ENCODE data around the gene ARG2.

Gene ARG2

GRCh38 chr14:67619446-67620216, at the start of gene ARG2:
TSS of gene ARG2 (plus strand) at chr14:67619920. CDS start at chr14:67619978, 58 bp downstream.
- peak; percentile 37 for DNase-seq

- DNase-seq: no peak
These were observed 49.3 kb upstream of the ARG2 start for GRCh38 chr14:67570453-67570852.

GRCh38 chr14:67571275-67571990, 48.3 kb upstream of the ARG2 start:
- DNase-seq: no peak

GRCh38 chr14:67571991-67572323, 47.8 kb upstream of the ARG2 start:
- no peak for DNase-seq

- DNase-seq: no peak
These were observed 47.1 kb upstream of the ARG2 start for GRCh38 chr14:67572608-67573007.

- DNase-seq: no peak
These were observed 46.3 kb upstream of the ARG2 start for GRCh38 chr14:67573228-67574010.

GRCh38 chr14:67574156-67574555, 45.6 kb upstream of the ARG2 start:
- no peak for DNase-seq

- no peak for DNase-seq
These were observed 44.9 kb upstream of the ARG2 start for GRCh38 chr14:67574806-67575205.

GRCh38 chr14:67575684-67576083, 44.0 kb upstream of the ARG2 start:
- DNase-seq: no peak

GRCh38 chr14:67576216-67576955, 43.3 kb upstream of the ARG2 start:
- DNase-seq: no peak

- no peak for DNase-seq
These were observed 42.4 kb upstream of the ARG2 start for GRCh38 chr14:67577181-67577808.

GRCh38 chr14:67577909-67578749, 41.6 kb upstream of the ARG2 start:
- DNase-seq: no peak

- no peak for DNase-seq
These were observed 40.7 kb upstream of the ARG2 start for GRCh38 chr14:67579040-67579439.

GRCh38 chr14:67579636-67580035, 40.1 kb upstream of the ARG2 start:
- no peak for DNase-seq

- DNase-seq: no peak
These were observed 39.2 kb upstream of the ARG2 start for GRCh38 chr14:67580336-67581171.

- DNase-seq: no peak
These were observed 38.1 kb upstream of the ARG2 start for GRCh38 chr14:67581643-67582042.

- no peak for DNase-seq
These were observed 37.7 kb upstream of the ARG2 start for GRCh38 chr14:67582061-67582460.

GRCh38 chr14:67583711-67584644, 35.7 kb upstream of the ARG2 start:
- no peak for DNase-seq

GRCh38 chr14:67584978-67585377, 34.7 kb upstream of the ARG2 start:
- no peak for DNase-seq
